Stimulated activated CD8-positive, alpha-beta memory T cell treated with anti-CD3 and anti-CD28 coated beads, Interleukin-7, amount 100 ng/mL, for 1 hour (primary cell): ENCODE measurements around the gene SHISA5.
A peak's percentile ranks its signal among the peaks of the same experiment; 100 is the strongest.

Source experiments
- DNase-seq, 2 donors: peaks; one replicate each; pipeline ENCODE4 v3.0.0-alpha.2; 2020; ENCODE audit warnings: low read depth in 2 of 2

Gene SHISA5

DNA sequence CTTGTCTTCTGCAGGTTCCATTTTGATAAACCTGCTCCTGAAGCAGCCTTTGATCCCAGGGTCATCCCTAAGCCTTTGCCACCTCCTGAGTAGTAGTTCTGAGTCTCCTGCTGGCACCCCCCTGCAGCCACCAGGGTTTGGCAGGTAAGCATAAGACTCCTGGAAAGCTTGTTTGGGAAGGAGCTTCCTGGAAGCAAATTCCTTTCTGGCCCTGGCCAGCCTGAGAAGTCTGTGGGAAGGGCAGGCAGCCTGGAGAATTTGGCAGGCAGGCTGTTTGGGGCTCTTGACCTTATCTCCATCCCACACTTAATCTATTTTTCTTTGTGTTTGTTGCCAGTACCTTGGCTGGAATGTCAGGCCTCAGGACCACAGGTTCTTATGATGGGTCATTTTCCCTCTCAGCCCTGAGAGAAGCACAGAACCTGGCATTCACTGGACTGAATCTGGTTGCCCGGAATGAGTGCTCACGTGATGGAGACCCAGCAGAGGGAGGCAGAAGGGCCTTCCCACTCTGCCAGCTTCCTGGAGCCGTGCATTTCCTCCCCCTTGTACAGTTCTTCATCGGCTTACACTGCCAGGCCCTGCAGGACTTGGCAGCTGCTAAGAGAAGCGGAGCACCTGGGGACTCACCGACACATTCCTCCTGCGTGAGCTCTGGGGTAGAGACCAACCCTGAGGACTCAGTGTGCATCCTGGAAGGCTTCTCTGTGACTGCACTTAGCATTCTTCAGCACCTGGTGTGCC, 44.0 kb downstream of the SHISA5 start:
- DNase-seq, result no peak

DNA sequence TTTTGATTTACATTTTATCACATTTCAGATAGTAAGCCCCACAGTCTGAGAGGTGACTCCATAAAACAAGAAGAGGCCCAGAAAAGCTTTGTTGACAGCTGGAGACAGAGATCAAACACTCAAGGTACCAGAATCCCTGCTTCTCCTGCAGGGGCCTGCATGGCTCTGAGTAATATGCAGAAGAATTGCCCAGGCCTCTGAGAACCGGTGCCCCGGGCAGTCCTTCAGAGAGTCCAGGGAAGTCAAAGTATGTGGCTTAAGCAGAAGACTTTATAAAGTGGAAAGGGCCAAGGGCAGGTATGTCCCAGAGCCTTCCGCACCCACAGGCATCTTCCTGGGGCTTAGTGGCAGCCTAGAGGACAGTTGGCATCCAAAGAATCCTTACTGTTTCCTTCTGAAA, 44.6 kb downstream of the SHISA5 start:
- no peak for DNase-seq

- no peak for DNase-seq
Measured at GRCh38 chr3:48456456-48456855, 47.5 kb downstream of the SHISA5 start.

DNA sequence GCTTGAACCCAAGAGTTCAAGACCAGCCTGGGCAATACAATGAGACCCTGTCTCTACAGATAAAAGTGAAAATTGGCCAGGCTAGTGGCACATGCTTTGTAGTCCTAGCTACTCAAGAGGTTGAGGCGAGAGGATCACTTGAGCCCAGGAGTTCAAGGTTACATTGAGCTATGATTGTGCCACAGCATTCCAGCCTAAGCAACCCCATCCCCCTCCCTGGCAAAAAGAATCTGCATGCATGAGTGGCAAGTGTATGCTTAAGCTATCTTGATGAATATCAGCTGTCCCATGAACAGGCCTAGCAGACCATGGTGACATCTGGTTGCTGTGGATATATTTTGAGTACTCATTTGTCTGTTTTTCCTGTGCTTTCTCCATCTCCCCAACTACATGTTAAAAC, 52.7 kb downstream of the SHISA5 start:
- no peak for DNase-seq

- peak; percentile 62 to 76 for DNase-seq
Measured at GRCh38 chr3:48446425-48447193, 57.4 kb downstream of the SHISA5 start, which contains the start of gene ATRIP. TSS of gene ATRIP (plus strand) at chr3:48446737. CDS start at chr3:48446846, 109 bp downstream.

- DNase-seq, result no peak
Measured at GRCh38 chr3:48446043-48446424, 57.9 kb downstream of the SHISA5 start.

GRCh38 chr3:48445277-48445882, 58.6 kb downstream of the SHISA5 start:
- DNase-seq, result no peak

GRCh38 chr3:48441940-48442339, 62.0 kb downstream of the SHISA5 start:
- no peak for DNase-seq

DNA sequence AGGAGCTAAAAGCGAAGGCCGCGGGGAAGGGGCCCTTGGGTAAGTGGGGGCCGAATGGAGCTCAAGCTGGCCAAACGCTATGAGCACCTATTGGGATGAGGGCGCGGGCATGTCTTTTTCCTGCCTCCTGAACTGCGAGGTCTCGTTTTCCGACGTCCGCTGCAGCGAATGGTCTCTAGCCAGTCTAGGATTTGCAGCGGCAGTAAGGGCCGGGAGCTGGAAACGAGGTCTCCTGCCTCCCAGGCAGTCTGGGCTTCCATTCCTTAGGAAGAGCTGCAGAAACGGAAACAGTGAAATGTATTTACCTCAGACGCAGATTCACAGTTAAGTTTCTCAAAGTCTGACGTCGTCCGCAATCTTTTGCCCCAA, 63.4 kb downstream of the SHISA5 start:
- no peak for DNase-seq

DNA sequence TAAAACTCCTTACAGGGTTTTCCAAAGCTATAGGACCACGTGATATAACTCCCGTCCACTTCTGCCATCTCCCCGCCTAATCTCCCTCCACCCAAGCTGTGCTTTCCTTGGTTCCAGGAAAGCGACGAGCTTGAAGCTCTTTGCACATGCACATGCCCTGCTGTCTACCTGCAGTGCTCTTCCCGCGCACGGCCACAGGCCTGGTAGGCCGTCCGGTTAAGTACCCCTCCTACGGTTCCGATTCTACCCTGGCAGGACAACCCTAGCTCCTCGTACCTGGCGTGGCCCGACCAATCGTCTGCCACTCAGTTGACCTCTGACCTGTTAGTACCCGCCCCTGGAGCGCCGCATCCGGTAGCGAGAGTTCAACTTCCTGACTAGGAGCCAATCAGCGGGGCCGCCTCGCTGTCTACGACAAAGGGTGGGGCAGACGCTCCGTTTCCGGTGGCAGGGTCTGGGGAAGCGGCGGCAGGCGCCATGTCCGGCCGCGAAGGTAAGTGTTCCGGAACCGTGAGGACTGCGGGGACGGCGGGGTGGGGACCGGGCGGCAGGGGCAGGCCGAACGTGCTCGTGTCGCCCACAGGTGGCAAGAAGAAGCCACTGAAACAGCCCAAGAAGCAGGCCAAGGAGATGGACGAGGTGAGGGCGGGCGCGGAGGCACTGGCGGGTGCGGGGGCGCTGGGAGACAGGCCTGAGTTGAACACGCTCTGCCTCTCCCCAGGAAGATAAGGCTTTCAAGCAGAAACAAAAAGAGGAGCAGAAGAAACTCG, 64.0 kb downstream of the SHISA5 start, which contains the start of the genes CCDC51 and TMA7:
TSS of gene CCDC51 (minus strand) at position 300 of the 770 bp plus-strand sequence. CDS start 4,991 bp downstream, outside the sequence.
TSS of gene TMA7 (plus strand) at position 438 of the 770 bp plus-strand sequence. CDS start at position 478, 40 bp downstream.
- DNase-seq, result peak; percentile 96 to 97

GRCh38 chr3:48437812-48438211, 66.2 kb downstream of the SHISA5 start:
- DNase-seq, result no peak

- no peak for DNase-seq
Measured at GRCh38 chr3:48436855-48437254, 67.1 kb downstream of the SHISA5 start.

DNA sequence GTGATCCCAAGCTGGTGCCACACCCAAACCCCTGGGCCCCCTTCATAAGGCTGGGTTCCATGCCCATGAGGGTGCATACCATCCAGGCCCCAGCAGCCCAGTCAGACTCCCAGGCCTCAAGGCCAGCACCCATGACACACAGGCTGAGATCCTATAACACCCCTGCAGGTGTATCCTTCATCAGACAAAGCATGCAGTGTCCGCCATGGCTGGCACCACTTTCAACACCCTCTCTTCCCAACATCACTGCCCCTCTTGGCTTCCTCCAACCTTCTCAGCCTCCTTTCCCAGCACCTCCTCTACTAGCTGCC, 67.5 kb downstream of the SHISA5 start:
- no peak for DNase-seq

- DNase-seq, result peak; percentile 68 to 76
Measured at GRCh38 chr3:48435774-48436476, 68.0 kb downstream of the SHISA5 start.

GRCh38 chr3:48435223-48435595, 68.8 kb downstream of the SHISA5 start:
- DNase-seq, result no peak

- DNase-seq, result no peak
Measured at GRCh38 chr3:48434591-48435222, 69.3 kb downstream of the SHISA5 start.

GRCh38 chr3:48433472-48434118, 70.4 kb downstream of the SHISA5 start:
- no peak for DNase-seq

- DNase-seq, result no peak
Measured at GRCh38 chr3:48432411-48433371, 71.3 kb downstream of the SHISA5 start.
